Liver (tissue), 3 donors: ENCODE data around the gene PCDH9.

Experiments
- EGR1 ChIP-seq, 2 donors: IDR thresholded peaks; 2 replicates each; pipeline ENCODE4 v1.6.1; 2016 to 2018; ENCODE audit warnings: antibody characterized with exemption in 2 of 2, low read depth in 2 of 2
- JUND ChIP-seq, 2 donors: IDR thresholded peaks; 2 replicates each; pipeline ENCODE4 v1.6.1; 2016; ENCODE audit warnings: antibody characterized with exemption in 2 of 2
- RAD21 ChIP-seq, 2 donors: IDR thresholded peaks; 2 replicates each; pipeline ENCODE4 v1.6.1; 2016; ENCODE audit warnings: antibody characterized with exemption in 2 of 2, mild to moderate bottlenecking in 2 of 2
- SP1 ChIP-seq: IDR thresholded peaks from 2 replicates; pipeline ENCODE4 v1.6.1; 2018; ENCODE audit warnings: antibody characterized with exemption, mild to moderate bottlenecking
- YY1 ChIP-seq: IDR thresholded peaks from 2 replicates; pipeline ENCODE4 v1.6.1; 2016; ENCODE audit warnings: antibody characterized with exemption, mild to moderate bottlenecking
- TF ChIP-seq, protein P1 (sequence below): IDR thresholded peaks from 2 replicates; pipeline ENCODE4 v1.6.1; 2016; ENCODE audit warnings: antibody characterized with exemption, mild to moderate bottlenecking
- TF ChIP-seq, protein P2 (sequence below): fragments of 150-350 bp; IDR thresholded peaks from 2 replicates; pipeline ENCODE4 v1.5.1; 2017; ENCODE audit warnings: improper control_type of control experiment, low read depth, low read length; ENCODE audit not compliant: missing input control
- TF ChIP-seq, protein P3 (sequence below): IDR thresholded peaks from 2 replicates; pipeline ENCODE4 v1.6.1; 2016; ENCODE audit warnings: antibody characterized with exemption
- TF ChIP-seq, protein P4 (sequence below): IDR thresholded peaks from 2 replicates; pipeline ENCODE4 v1.6.1; 2016; ENCODE audit warnings: antibody characterized with exemption
- TF ChIP-seq, protein P5 (sequence below): IDR thresholded peaks from 2 replicates; pipeline ENCODE4 v1.6.1; 2016; ENCODE audit warnings: antibody characterized with exemption
- donor health status: healthy.
- donor health status: healthy.

DNA sequence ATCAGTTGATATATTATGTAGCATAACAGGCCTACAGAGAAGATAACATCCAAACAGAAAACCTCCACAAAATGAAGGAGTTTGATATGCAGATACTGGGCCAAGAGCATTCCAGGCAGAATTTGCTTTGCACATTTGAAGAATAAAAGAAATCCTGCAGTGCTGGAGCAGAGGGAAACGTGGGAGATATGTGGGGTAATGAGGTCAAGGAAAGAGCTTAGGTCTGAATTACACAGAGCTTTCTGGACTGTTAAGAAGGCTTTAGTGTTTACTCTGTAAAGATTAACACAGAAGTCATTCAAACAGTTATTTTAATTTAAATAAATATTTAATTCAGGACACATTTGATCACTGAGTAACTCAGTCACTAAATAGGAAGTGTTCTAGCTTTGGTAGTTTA lies 692.7 kb downstream of the PCDH9 start:
- TF ChIP-seq, protein P1, sequence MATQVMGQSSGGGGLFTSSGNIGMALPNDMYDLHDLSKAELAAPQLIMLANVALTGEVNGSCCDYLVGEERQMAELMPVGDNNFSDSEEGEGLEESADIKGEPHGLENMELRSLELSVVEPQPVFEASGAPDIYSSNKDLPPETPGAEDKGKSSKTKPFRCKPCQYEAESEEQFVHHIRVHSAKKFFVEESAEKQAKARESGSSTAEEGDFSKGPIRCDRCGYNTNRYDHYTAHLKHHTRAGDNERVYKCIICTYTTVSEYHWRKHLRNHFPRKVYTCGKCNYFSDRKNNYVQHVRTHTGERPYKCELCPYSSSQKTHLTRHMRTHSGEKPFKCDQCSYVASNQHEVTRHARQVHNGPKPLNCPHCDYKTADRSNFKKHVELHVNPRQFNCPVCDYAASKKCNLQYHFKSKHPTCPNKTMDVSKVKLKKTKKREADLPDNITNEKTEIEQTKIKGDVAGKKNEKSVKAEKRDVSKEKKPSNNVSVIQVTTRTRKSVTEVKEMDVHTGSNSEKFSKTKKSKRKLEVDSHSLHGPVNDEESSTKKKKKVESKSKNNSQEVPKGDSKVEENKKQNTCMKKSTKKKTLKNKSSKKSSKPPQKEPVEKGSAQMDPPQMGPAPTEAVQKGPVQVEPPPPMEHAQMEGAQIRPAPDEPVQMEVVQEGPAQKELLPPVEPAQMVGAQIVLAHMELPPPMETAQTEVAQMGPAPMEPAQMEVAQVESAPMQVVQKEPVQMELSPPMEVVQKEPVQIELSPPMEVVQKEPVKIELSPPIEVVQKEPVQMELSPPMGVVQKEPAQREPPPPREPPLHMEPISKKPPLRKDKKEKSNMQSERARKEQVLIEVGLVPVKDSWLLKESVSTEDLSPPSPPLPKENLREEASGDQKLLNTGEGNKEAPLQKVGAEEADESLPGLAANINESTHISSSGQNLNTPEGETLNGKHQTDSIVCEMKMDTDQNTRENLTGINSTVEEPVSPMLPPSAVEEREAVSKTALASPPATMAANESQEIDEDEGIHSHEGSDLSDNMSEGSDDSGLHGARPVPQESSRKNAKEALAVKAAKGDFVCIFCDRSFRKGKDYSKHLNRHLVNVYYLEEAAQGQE = no peak
- TF ChIP-seq, protein P2, sequence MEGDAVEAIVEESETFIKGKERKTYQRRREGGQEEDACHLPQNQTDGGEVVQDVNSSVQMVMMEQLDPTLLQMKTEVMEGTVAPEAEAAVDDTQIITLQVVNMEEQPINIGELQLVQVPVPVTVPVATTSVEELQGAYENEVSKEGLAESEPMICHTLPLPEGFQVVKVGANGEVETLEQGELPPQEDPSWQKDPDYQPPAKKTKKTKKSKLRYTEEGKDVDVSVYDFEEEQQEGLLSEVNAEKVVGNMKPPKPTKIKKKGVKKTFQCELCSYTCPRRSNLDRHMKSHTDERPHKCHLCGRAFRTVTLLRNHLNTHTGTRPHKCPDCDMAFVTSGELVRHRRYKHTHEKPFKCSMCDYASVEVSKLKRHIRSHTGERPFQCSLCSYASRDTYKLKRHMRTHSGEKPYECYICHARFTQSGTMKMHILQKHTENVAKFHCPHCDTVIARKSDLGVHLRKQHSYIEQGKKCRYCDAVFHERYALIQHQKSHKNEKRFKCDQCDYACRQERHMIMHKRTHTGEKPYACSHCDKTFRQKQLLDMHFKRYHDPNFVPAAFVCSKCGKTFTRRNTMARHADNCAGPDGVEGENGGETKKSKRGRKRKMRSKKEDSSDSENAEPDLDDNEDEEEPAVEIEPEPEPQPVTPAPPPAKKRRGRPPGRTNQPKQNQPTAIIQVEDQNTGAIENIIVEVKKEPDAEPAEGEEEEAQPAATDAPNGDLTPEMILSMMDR = no peak
- TF ChIP-seq SP1 = no peak
- no peak for TF ChIP-seq JUND (IDR thresholded peaks at IDR 0.05)
- TF ChIP-seq, protein P3, sequence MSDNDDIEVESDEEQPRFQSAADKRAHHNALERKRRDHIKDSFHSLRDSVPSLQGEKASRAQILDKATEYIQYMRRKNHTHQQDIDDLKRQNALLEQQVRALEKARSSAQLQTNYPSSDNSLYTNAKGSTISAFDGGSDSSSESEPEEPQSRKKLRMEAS = no peak
- TF ChIP-seq EGR1 (IDR thresholded peaks at IDR 0.05; ENCODE audit: low read depth in 2 of 2) = no peak
- TF ChIP-seq YY1 = no peak
- TF ChIP-seq, protein P4, sequence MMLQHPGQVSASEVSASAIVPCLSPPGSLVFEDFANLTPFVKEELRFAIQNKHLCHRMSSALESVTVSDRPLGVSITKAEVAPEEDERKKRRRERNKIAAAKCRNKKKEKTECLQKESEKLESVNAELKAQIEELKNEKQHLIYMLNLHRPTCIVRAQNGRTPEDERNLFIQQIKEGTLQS = no peak
- TF ChIP-seq, protein P5, sequence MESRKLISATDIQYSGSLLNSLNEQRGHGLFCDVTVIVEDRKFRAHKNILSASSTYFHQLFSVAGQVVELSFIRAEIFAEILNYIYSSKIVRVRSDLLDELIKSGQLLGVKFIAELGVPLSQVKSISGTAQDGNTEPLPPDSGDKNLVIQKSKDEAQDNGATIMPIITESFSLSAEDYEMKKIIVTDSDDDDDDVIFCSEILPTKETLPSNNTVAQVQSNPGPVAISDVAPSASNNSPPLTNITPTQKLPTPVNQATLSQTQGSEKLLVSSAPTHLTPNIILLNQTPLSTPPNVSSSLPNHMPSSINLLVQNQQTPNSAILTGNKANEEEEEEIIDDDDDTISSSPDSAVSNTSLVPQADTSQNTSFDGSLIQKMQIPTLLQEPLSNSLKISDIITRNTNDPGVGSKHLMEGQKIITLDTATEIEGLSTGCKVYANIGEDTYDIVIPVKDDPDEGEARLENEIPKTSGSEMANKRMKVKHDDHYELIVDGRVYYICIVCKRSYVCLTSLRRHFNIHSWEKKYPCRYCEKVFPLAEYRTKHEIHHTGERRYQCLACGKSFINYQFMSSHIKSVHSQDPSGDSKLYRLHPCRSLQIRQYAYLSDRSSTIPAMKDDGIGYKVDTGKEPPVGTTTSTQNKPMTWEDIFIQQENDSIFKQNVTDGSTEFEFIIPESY = no peak
- no peak for TF ChIP-seq RAD21 (IDR thresholded peaks at IDR 0.05)
